Measurements from ENCODE around the gene CCDC14.

CCDC14 gene

GRCh38 chr3:123870033-123870432 lies 91.0 kb downstream of the CCDC14 start:
- H3K27me3 ChIP-seq (ENCODE audit: control insufficient read depth, insufficient read depth, low read length), result no peaks in the 10 kb centered on the region
- no peak overlapping the region for H3K4me3 ChIP-seq (ENCODE audit: low read depth, low read length)
- no peak overlapping the region for H2AFZ ChIP-seq
- no peaks in the 10 kb centered on the region for H3K79me2 ChIP-seq
- H3K9me3 ChIP-seq (ENCODE audit: control insufficient read depth, low read length), result no peaks in the 10 kb centered on the region
- H3K4me1 ChIP-seq, result no peaks in the 10 kb centered on the region
- H3K36me3 ChIP-seq (ENCODE audit: control insufficient read depth, insufficient read depth, low read length), result no peaks in the 10 kb centered on the region
- H3K9ac ChIP-seq, result no peak overlapping the region
- no peak overlapping the region for H3K27ac ChIP-seq
- TF ChIP-seq CTCF (IDR thresholded peaks at IDR 0.05), result no peak
- H3K4me2 ChIP-seq (ENCODE audit: low read length), result no peak overlapping the region

- Histone ChIP-seq H2AFZ (no peak overlapping the region), H3K4me1 (no peaks in the 10 kb centered on the region), H3K4me2 (ENCODE audit: low read length) (no peak overlapping the region), H3K79me2 (no peaks in the 10 kb centered on the region), H3K27me3 (ENCODE audit: control insufficient read depth, insufficient read depth, low read length) (no peaks in the 10 kb centered on the region), H3K27ac (no peak overlapping the region), H3K4me3 (ENCODE audit: low read depth, low read length) (no peak overlapping the region), H3K36me3 (ENCODE audit: control insufficient read depth, insufficient read depth, low read length) (no peaks in the 10 kb centered on the region), H3K9ac (no peak overlapping the region), H3K9me3 (ENCODE audit: control insufficient read depth, low read length) (no peaks in the 10 kb centered on the region)
- TF ChIP-seq CTCF (IDR thresholded peaks at IDR 0.05), result no peak
Observed at GRCh38 chr3:123869165-123869564, 91.9 kb downstream of the CCDC14 start.

GRCh38 chr3:123864706-123865105 lies 96.3 kb downstream of the CCDC14 start:
- H3K79me2 ChIP-seq, result no peaks in the 10 kb centered on the region
- no peak overlapping the region for H3K9ac ChIP-seq
- no peaks in the 10 kb centered on the region for H3K36me3 ChIP-seq (ENCODE audit: control insufficient read depth, insufficient read depth, low read length)
- H3K4me3 ChIP-seq (ENCODE audit: low read depth, low read length), result no peak overlapping the region
- H3K9me3 ChIP-seq (ENCODE audit: control insufficient read depth, low read length), result no peaks in the 10 kb centered on the region
- H3K4me1 ChIP-seq, result no peaks in the 10 kb centered on the region
- H2AFZ ChIP-seq, result no peak overlapping the region
- H3K27ac ChIP-seq, result no peak overlapping the region
- H3K27me3 ChIP-seq (ENCODE audit: control insufficient read depth, insufficient read depth, low read length), result no peaks in the 10 kb centered on the region
- H3K4me2 ChIP-seq (ENCODE audit: low read length), result no peak overlapping the region
- no peak for TF ChIP-seq CTCF (IDR thresholded peaks at IDR 0.05)

Data from parathyroid adenoma (tissue), 2 donors.